ENCODE data around the gene SPOCK1. TPM values are rescaled to one million over a fixed set of nuclear protein-coding genes. Genes with fewer than 3 reads are reported as not detected.

The SPOCK1 gene
- total and polyA plus RNA-seq, 9 of the 15 experiments (the other 6 are each of a cell fraction or from before 2014, with no cell fraction given) = 0.01 to 0.35 (median 0.04) TPM; not detected in 6

- no peak for TF ChIP-seq ZNF592 (IDR thresholded peaks at IDR 0.05)
- no peak for TF ChIP-seq ERF (CRISPR knock-in tag; IDR thresholded peaks at IDR 0.05)
- no peak for TF ChIP-seq ZNF395 (CRISPR knock-in tag; IDR thresholded peaks at IDR 0.05)
- no peak for TF ChIP-seq L3MBTL2 (IDR thresholded peaks at IDR 0.05)
- no peak for TF ChIP-seq ZBTB43 (CRISPR knock-in tag; IDR thresholded peaks at IDR 0.05)
- TF ChIP-seq MITF (IDR thresholded peaks at IDR 0.05) = no peak
- TF ChIP-seq SRF (CRISPR knock-in tag; IDR thresholded peaks at IDR 0.05) = no peak
- TF ChIP-seq PCBP1 (IDR thresholded peaks at IDR 0.05; ENCODE audit: low read depth, low read length, poor library complexity, severe bottlenecking) = no peak
- TF ChIP-seq ZNF197 (CRISPR knock-in tag; IDR thresholded peaks at IDR 0.05; ENCODE audit: low read depth) = no peak
- TF ChIP-seq DNMT1 (IDR thresholded peaks at IDR 0.05) = no peak
- TF ChIP-seq KAT2B (IDR thresholded peaks at IDR 0.05; ENCODE audit: low read depth, low read length) = no peak
- no peak for TF ChIP-seq TCF7 (IDR thresholded peaks at IDR 0.05; ENCODE audit: borderline replicate concordance)
- no TSS peak for BruUV-seq (replicated peaks)
- no peak for FAIRE-seq
- Histone ChIP-seq H3K79me2 (ENCODE audit: control insufficient read depth, insufficient read depth, low read length) (no peaks in the 10 kb centered on the region), H3K27me3 (ENCODE audit: control insufficient read depth in 2 of 2, insufficient read depth in 2 of 2, low read length in 2 of 2) (no peaks in the 10 kb centered on the region), H3K4me2 (ENCODE audit: insufficient read depth, low read length) (no peak overlapping the region), H3K4me1 (replicated peaks in 1 of 2; ENCODE audit: control insufficient read depth in 2 of 2, insufficient read depth in 2 of 2, low read length in 2 of 2) (no peaks in the 10 kb centered on the region), H3K36me3 (ENCODE audit: control insufficient read depth, insufficient read depth, low read length) (no peaks in the 10 kb centered on the region), H3K9me1 (ENCODE audit: control insufficient read depth, insufficient read depth, low read length) (no peaks in the 10 kb centered on the region), H3K9ac (ENCODE audit: insufficient read depth in 1 of 2, low read depth in 2 of 2, low read length in 2 of 2) (no peak overlapping the region), H3K4me3 (no peak overlapping the region), H3K9me3 (replicated peaks; ENCODE audit: control insufficient read depth, insufficient read depth, low read depth, low read length) (no peaks in the 10 kb centered on the region), H4K20me1 (replicated peaks; ENCODE audit: control insufficient read depth, insufficient read depth, low read length) (no peaks in the 10 kb centered on the region), H3K27ac (ENCODE audit: extremely low read depth, low read depth, low read length) (no peak overlapping the region), H2AFZ (ENCODE audit: low read depth, low read length) (no peak overlapping the region)
- WGBS (ENCODE audit: insufficient coverage, low coverage, missing lambda C conversion rate) = 3% methylated on average over 3 of the region's 3 CpGs
- in situ Hi-C loops (cut with MboI) (no loop called here), intact Hi-C loops (cut with micrococcal nuclease) (no loop called here)
- no peak for ATAC-seq
- POLR2A ChIA-PET = interaction anchor here (0.6 to 0.8 kb wide), 3 partner anchors 14 to 1399 kb away, joined by 3 read pairs; no protein-coding TSS in a partner anchor
- CTCF ChIA-PET (ENCODE audit: low intra/inter-chr PET ratio) = no interaction called here
- no peak for DNase-seq (ENCODE audit: extremely low read depth in 1 of 4, low spot score in 3 of 4)
Measured at GRCh38 chr5:137022043-137022442, 477.1 kb downstream of the SPOCK1 start.
